HepG2 (cell line): ENCODE results near the gene CTRB2. TPM values are rescaled to one million over a fixed set of nuclear protein-coding genes. Genes with fewer than 3 reads are reported as not detected.

ENCODE experiments used
- ATAC-seq: fragments of 200-7000 bp; cut with Tn5 transposase; 3 replicates; pipeline ENCODE4 v1.9.1; 2020; ENCODE audit warnings: mild to moderate bottlenecking, moderate library complexity
- BruUV-seq: library from RNA; stranded (reverse); fragments of 400-500 nt; replicated peaks from 2 replicates; lab custom pipeline; 2021; lab: Mats Ljungman, UMichigan
- CTCF ChIA-PET: fragments of 300-600 bp; formaldehyde crosslinking; extraction: SDS; loops from one replicate; lab custom pipeline; 2021; ENCODE audit warnings: low total read pairs, inconsistent platforms, low intra/inter-chr PET ratio; lab: Yijun Ruan, JAX
- POLR2A ChIA-PET: fragments of 350-600 bp; sonication (Branson Sonifier 250); formaldehyde crosslinking; loops from one replicate; lab custom pipeline; 2020; ENCODE audit warnings: antibody characterized with exemption, inconsistent platforms; lab: Yijun Ruan, JAX
- DNase-seq: peaks from one replicate; pipeline ENCODE4 v3.0.0-alpha.2; 2015; ENCODE audit warnings: low spot score
- FAIRE-seq: peaks from 3 replicates; lab custom pipeline; 2011; peaks lifted over from hg19 to GRCh38; lab: Jason Lieb, UNC
- H2AFZ ChIP-seq: one replicate; pipeline ENCODE4 v1.6.1; 2011; ENCODE audit warnings: low read length, inconsistent platforms
- H3K27ac ChIP-seq: fragments of 300-600 bp; 3 replicates; pipeline ENCODE4 v1.8.0; 2011; ENCODE audit warnings: mixed run types, mild to moderate bottlenecking, mixed read lengths, low read length, inconsistent platforms; ENCODE audit not compliant: insufficient read depth; ENCODE audit errors: extremely low read length
- H3K27me3 ChIP-seq, 2 experiments: fragments of 200-600 bp in 1 of 2; 2 replicates in 1 of 2; 3 replicates in 1 of 2; pipeline versions ENCODE4 v1.6.0 to v1.8.0; 2011; ENCODE audit warnings: low read length in 2 of 2, mild to moderate bottlenecking in 2 of 2, moderate library complexity in 2 of 2, inconsistent platforms in 1 of 2; ENCODE audit not compliant: insufficient read depth in 2 of 2, control insufficient read depth in 1 of 2
- H3K36me3 ChIP-seq, 2 experiments: fragments of 200-600 bp in 1 of 2; replicated peaks in 1 of 2; 2 replicates in 1 of 2; 3 replicates in 1 of 2; pipeline versions ENCODE4 v1.5.1 to v1.8.0; 2011; ENCODE audit warnings: low read length in 2 of 2, inconsistent platforms in 1 of 2; ENCODE audit not compliant: insufficient read depth in 2 of 2, control insufficient read depth in 1 of 2
- H3K4me1 ChIP-seq: 2 replicates; pipeline ENCODE4 v1.5.1; 2012; ENCODE audit warnings: low read length, inconsistent platforms; ENCODE audit not compliant: insufficient read depth
- H3K4me2 ChIP-seq: 2 replicates; pipeline ENCODE4 v1.6.0; 2011; ENCODE audit warnings: low read depth, low read length, inconsistent platforms
- H3K4me3 ChIP-seq, 3 experiments: fragments of 200-600 bp in 1 of 3; sonication (generic), shearing (Covaris generic) in 1 of 3; replicated peaks in 1 of 3; 2 replicates each; pipeline ENCODE4 v1.5.1; 2011 to 2016; ENCODE audit warnings: low read length in 3 of 3, inconsistent platforms in 2 of 3, low read depth in 2 of 3, mild to moderate bottlenecking in 2 of 3, control low read depth in 1 of 3, mixed read lengths in 1 of 3; ENCODE audit not compliant: insufficient read depth in 1 of 3
- H3K79me2 ChIP-seq: one replicate; pipeline ENCODE4 v1.6.1; 2011; ENCODE audit warnings: low read length, inconsistent platforms; ENCODE audit not compliant: insufficient read depth
- H3K9ac ChIP-seq: 2 replicates; pipeline ENCODE4 v1.6.0; 2011; ENCODE audit warnings: mild to moderate bottlenecking, low read depth, low read length, inconsistent platforms; ENCODE audit not compliant: insufficient read depth
- H3K9me3 ChIP-seq: 2 replicates; pipeline ENCODE4 v1.5.1; 2012; ENCODE audit warnings: mild to moderate bottlenecking, low read length
- H4K20me1 ChIP-seq: 2 replicates; pipeline ENCODE4 v1.6.0; 2011; ENCODE audit warnings: inconsistent platforms, mild to moderate bottlenecking, low read length, moderate library complexity; ENCODE audit not compliant: insufficient read depth
- AGO2 ChIP-seq: fragments of 200-400 bp; formaldehyde crosslinking; optimal IDR thresholded peaks from 2 replicates; pipeline ENCODE3; 2017; ENCODE audit warnings: mild to moderate bottlenecking, low read depth, low read length, moderate library complexity
- BATF2 ChIP-seq: sonication (generic); formaldehyde crosslinking; IDR thresholded peaks from 2 replicates; pipeline ENCODE4 v1.8.0; 2022; ENCODE audit warnings: mild to moderate bottlenecking, missing genetic modification reagents, moderate library complexity
- HNRNPL ChIP-seq: fragments of 200-400 bp; formaldehyde crosslinking; IDR thresholded peaks from 2 replicates; pipeline ENCODE4 v1.6.1; 2017; ENCODE audit warnings: mild to moderate bottlenecking, low read depth, low read length
- POLR2A ChIP-seq, 2 experiments: IDR thresholded peaks; 2 replicates each; pipeline ENCODE4 v1.6.1; 2011; ENCODE audit warnings: low read depth in 2 of 2, low read length in 2 of 2, mild to moderate bottlenecking in 1 of 2, moderate library complexity in 1 of 2; ENCODE audit not compliant: insufficient read depth in 1 of 2
- RBFOX2 ChIP-seq: fragments of 200-400 bp; formaldehyde crosslinking; IDR thresholded peaks from 2 replicates; pipeline ENCODE4 v1.6.1; 2017; ENCODE audit warnings: low read depth, mild to moderate bottlenecking, low read length
- RBM22 ChIP-seq: fragments of 200-400 bp; formaldehyde crosslinking; optimal IDR thresholded peaks from 2 replicates; pipeline ENCODE3; 2017; ENCODE audit warnings: mild to moderate bottlenecking, low read length, moderate library complexity
- SIX4 ChIP-seq: sonication (generic); formaldehyde crosslinking; IDR thresholded peaks from 2 replicates; pipeline ENCODE4 v1.4.0; 2020; ENCODE audit warnings: missing genetic modification reagents
- SKI ChIP-seq: fragments of 450-650 bp; IDR thresholded peaks from one replicate; pipeline ENCODE4 v1.6.1; 2018; ENCODE audit warnings: mild to moderate bottlenecking; ENCODE audit not compliant: partially characterized antibody
- SMAD9 ChIP-seq: sonication (generic); formaldehyde crosslinking; IDR thresholded peaks from 2 replicates; pipeline ENCODE4 v1.5.1; 2020; ENCODE audit warnings: mild to moderate bottlenecking, missing genetic modification reagents
- TBP ChIP-seq: sonication (generic); formaldehyde crosslinking; IDR thresholded peaks from 2 replicates; pipeline ENCODE4 v1.5.0; 2020; ENCODE audit warnings: missing genetic modification reagents
- ZC3H13 ChIP-seq: sonication (generic); formaldehyde crosslinking; IDR thresholded peaks from 2 replicates; pipeline ENCODE4 v1.8.1; 2023; ENCODE audit warnings: mild to moderate bottlenecking, missing genetic modification reagents, moderate library complexity
- ZNF652 ChIP-seq: IDR thresholded peaks from 2 replicates; pipeline ENCODE4 v1.6.1; 2016; ENCODE audit warnings: low read depth, borderline replicate concordance
- ZNF772 ChIP-seq: sonication (generic); formaldehyde crosslinking; IDR thresholded peaks from 2 replicates; pipeline ENCODE4 v1.5.0; 2020; ENCODE audit warnings: mild to moderate bottlenecking, missing genetic modification reagents
- WGBS: methylation state at CpG from one replicate; pipeline ENCODE4 v1.1.6; 2017; ENCODE audit warnings: low lambda C conversion rate; 5-methylcytosine and 5-hydroxymethylcytosine counted together
- in situ Hi-C: cut with HindIII; loops from 2 replicates; pipeline ENCODE4 v1.10.0; 2017; ENCODE audit warnings: low pct_unique_long_range_greater_than_20kb; ENCODE audit not compliant: extremely low pct_ligation_motif_present
- intact Hi-C: fragments of 100-400 bp; cut with micrococcal nuclease; formaldehyde crosslinking; loops from one replicate; pipeline ENCODE4 v1.10.0; 2022; ENCODE audit not compliant: unreplicated experiment
- polyA plus RNA-seq, 8 experiments: library from polyadenylated mRNA; depleted of rRNA in 3 of 8; stranded (reverse) in 7 of 8; unstranded in 1 of 8; fragments of >200 nt; fragmentation: Illumina TruSeq in 4 of 8; extraction: Trizol in 4 of 8; gene quantifications; 2 replicates each; pipeline versions ENCODE4 v1.2.1 to v1.2.3, GENCODE V29; 2011 to 2016; ENCODE audit warnings: low read depth in 4 of 8, missing spikeins in 1 of 8, mixed read lengths in 1 of 8; ENCODE audit not compliant: insufficient read depth in 1 of 8
- total RNA-seq, 5 experiments: library from RNA; depleted of rRNA; stranded (reverse); fragments of >200 nt; fragmentation: Illumina TruSeq; extraction: Trizol; gene quantifications; 2 replicates each; pipeline ENCODE4 v1.2.3, GENCODE V29; 2016; ENCODE audit warnings: low read depth in 1 of 5
- TF ChIP-seq, protein P1 (sequence below): sonication (generic); formaldehyde crosslinking; IDR thresholded peaks from 2 replicates; pipeline ENCODE4 v1.4.0; 2020; ENCODE audit warnings: missing genetic modification reagents
- TF ChIP-seq, protein P2 (sequence below): sonication (generic); formaldehyde crosslinking; IDR thresholded peaks from 2 replicates; pipeline ENCODE4 v1.5.1; 2020; ENCODE audit warnings: mild to moderate bottlenecking, missing genetic modification reagents, moderate library complexity
- TF ChIP-seq, protein P3 (sequence below): sonication (generic); formaldehyde crosslinking; IDR thresholded peaks from 2 replicates; pipeline ENCODE4 v1.4.0; 2020; ENCODE audit warnings: missing genetic modification reagents

Gene CTRB2
- total and polyA plus RNA-seq, 2 of the 13 experiments (the other 11 are each of a cell fraction or from before 2014, with no cell fraction given), result 0.13 TPM; not detected in 1

DNA sequence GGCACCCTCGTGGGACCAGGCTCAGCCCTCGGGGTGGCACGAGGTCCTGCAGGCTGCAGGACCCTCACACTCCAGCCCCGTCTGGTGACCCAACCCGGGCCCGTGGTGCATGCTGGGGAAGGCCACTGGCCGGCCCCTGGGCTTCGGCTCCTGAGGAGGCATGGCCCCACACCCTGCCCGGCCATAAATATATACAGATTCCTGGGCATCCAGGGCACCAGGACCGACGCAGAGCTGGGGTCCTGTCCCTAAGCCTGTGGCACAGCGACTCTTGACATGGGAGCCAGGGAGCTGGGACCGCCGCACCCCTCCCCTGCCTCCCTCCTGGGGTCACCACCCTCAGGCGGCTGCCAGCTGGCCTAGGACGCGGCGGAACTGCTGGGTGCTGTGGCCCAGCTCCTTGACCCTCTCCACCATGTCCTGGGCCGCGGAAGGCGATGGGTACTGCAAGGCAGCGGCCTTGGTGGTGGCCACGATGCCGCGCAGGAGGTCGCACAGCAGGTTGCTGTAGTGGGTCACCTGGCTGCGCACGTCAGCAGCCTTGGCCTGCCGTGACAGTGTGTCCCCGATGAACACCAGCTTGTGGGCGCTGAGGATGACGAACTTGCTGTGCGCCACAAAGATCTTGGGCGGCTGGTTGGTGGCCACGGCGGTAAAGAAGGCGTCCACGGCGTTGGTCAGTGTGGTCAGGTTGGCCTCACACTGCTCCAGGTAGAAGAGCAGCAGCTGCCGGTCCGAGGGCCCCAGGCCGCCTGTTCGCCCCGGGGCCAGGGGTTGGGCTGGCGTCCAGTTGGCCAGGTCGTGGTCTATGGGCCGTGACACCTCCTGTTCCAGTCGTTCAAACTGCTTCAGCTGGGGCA, 22.4 kb upstream of the CTRB2 start (continued):
- TF ChIP-seq, protein P1, sequence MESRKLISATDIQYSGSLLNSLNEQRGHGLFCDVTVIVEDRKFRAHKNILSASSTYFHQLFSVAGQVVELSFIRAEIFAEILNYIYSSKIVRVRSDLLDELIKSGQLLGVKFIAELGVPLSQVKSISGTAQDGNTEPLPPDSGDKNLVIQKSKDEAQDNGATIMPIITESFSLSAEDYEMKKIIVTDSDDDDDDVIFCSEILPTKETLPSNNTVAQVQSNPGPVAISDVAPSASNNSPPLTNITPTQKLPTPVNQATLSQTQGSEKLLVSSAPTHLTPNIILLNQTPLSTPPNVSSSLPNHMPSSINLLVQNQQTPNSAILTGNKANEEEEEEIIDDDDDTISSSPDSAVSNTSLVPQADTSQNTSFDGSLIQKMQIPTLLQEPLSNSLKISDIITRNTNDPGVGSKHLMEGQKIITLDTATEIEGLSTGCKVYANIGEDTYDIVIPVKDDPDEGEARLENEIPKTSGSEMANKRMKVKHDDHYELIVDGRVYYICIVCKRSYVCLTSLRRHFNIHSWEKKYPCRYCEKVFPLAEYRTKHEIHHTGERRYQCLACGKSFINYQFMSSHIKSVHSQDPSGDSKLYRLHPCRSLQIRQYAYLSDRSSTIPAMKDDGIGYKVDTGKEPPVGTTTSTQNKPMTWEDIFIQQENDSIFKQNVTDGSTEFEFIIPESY, result 0 out of 2 replicates have a peak, but pooled peaks have one; percentile 8
- TF ChIP-seq TBP (CRISPR knock-in tag) (no peak), AGO2 (peak; percentile 98), RBFOX2 (peak; percentile 45; the same call in 1 of the 2 replicates)

GRCh38 chr16:75228143-75228976, 21.4 kb upstream of the CTRB2 start:
- POLR2A ChIA-PET, result interaction anchor here (1.4 kb wide), 1 partner anchor 17 kb away, joined by 4 read pairs; no protein-coding TSS in a partner anchor
- no peak for TF ChIP-seq SMAD9
- TF ChIP-seq BATF2, result no peak
- TF ChIP-seq, protein P2, sequence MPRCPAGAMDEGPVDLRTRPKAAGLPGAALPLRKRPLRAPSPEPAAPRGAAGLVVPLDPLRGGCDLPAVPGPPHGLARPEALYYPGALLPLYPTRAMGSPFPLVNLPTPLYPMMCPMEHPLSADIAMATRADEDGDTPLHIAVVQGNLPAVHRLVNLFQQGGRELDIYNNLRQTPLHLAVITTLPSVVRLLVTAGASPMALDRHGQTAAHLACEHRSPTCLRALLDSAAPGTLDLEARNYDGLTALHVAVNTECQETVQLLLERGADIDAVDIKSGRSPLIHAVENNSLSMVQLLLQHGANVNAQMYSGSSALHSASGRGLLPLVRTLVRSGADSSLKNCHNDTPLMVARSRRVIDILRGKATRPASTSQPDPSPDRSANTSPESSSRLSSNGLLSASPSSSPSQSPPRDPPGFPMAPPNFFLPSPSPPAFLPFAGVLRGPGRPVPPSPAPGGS (CRISPR knock-in tag), result no peak
- no peak for TF ChIP-seq SIX4 (CRISPR knock-in tag)
- peak; percentile 23 for TF ChIP-seq ZC3H13 (CRISPR knock-in tag)
- no peak for TF ChIP-seq ZNF772 (CRISPR knock-in tag)
- no peak for TF ChIP-seq SKI
- TF ChIP-seq ZNF652 (CRISPR knock-in tag), result no peak
- TF ChIP-seq RBM22, result peak; percentile 23
- TF ChIP-seq POLR2A (IDR thresholded peaks at IDR 0.05; ENCODE audit: insufficient read depth in 1 of 2, low read depth in 2 of 2, low read length in 2 of 2), result 0 out of 4 replicates have a peak, but pooled peaks of 1 of the 2 experiments have one; percentile 29
- peak; percentile 85 for TF ChIP-seq HNRNPL
- TF ChIP-seq, protein P3, sequence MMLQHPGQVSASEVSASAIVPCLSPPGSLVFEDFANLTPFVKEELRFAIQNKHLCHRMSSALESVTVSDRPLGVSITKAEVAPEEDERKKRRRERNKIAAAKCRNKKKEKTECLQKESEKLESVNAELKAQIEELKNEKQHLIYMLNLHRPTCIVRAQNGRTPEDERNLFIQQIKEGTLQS (CRISPR knock-in tag), result no peak

More at GRCh38 chr16:75228143-75228976, 21.4 kb upstream of the CTRB2 start:
- Histone ChIP-seq H2AFZ (no peak overlapping the region), H3K4me3 (no peak overlapping the region), H3K9me3 (no peaks in the 10 kb centered on the region), H3K27ac (no peak overlapping the region), H4K20me1 (no peaks in the 10 kb centered on the region), H3K4me2 (no peak overlapping the region), H3K79me2 (no peaks in the 10 kb centered on the region), H3K36me3 (peaks cover 15 to 30% of the 10 kb centered on the region in 2 experiments), H3K27me3 (peaks cover 9 to 16% of the 10 kb centered on the region in 2 experiments), H3K4me1 (peaks cover 9% of the 10 kb centered on the region; the same call in 1 of the 2 replicates), H3K9ac (no peak overlapping the region)
- ATAC-seq, result no peak
- WGBS, result 96% methylated on average over 14 of the region's 17 CpGs
- no peak for DNase-seq
- BruUV-seq, result no TSS peak
- CTCF ChIA-PET, result no interaction called here
- in situ Hi-C loops (no loop called here), intact Hi-C loops (no loop called here)
- FAIRE-seq, result no peak
